Panc1 (cell line): ENCODE results near the gene HOPX. TPM values are rescaled to one million over a fixed set of nuclear protein-coding genes. Genes with fewer than 3 reads are reported as not detected.

Experiments
- ATAC-seq: fragments of 200-7000 bp; cut with Tn5 transposase; 2 replicates; pipeline ENCODE4 v1.9.1; 2020; ENCODE audit warnings: mild to moderate bottlenecking, moderate library complexity
- BruUV-seq: library from RNA; stranded (reverse); fragments of 400-500 nt; replicated peaks from 2 replicates; lab custom pipeline; 2021; lab: Mats Ljungman, UMichigan
- CTCF ChIA-PET: fragments of 300-600 bp; sonication (Branson Sonifier 250); formaldehyde crosslinking; loops from one replicate; lab custom pipeline; 2022; ENCODE audit warnings: antibody characterized with exemption; lab: Charles Lee
- POLR2A ChIA-PET: fragments of 300-600 bp; sonication (Branson Sonifier 250); formaldehyde crosslinking; loops from one replicate; lab custom pipeline; 2022; ENCODE audit warnings: antibody characterized with exemption; lab: Charles Lee
- DNase-seq: peaks from one replicate; pipeline ENCODE4 v3.0.0-alpha.2; 2010; ENCODE audit warnings: low read depth, low spot score
- H3K27ac ChIP-seq: 2 replicates; pipeline ENCODE4 v1.5.1; 2011; ENCODE audit warnings: mild to moderate bottlenecking, low read length, inconsistent platforms
- H3K27me3 ChIP-seq: fragments of 200-500 bp; sonication (Bioruptor generic); 2 replicates; pipeline ENCODE4 v1.6.0; 2014; ENCODE audit warnings: low read length, inconsistent platforms; ENCODE audit not compliant: control insufficient read depth, insufficient read depth
- H3K36me3 ChIP-seq: fragments of 200-500 bp; sonication (Bioruptor generic); 2 replicates; pipeline ENCODE4 v1.5.1; 2014; ENCODE audit warnings: inconsistent platforms, mild to moderate bottlenecking, low read length, moderate library complexity; ENCODE audit not compliant: control insufficient read depth, insufficient read depth
- H3K4me1 ChIP-seq: 2 replicates; pipeline ENCODE4 v1.5.1; 2011; ENCODE audit warnings: inconsistent platforms, mild to moderate bottlenecking, low read length, moderate library complexity; ENCODE audit not compliant: control insufficient read depth, insufficient read depth
- H3K4me3 ChIP-seq, 2 experiments: 2 replicates each; pipeline ENCODE4 v1.5.1; 2011 to 2012; ENCODE audit warnings: low read depth in 2 of 2, low read length in 2 of 2, mild to moderate bottlenecking in 2 of 2, inconsistent platforms in 1 of 2, moderate library complexity in 1 of 2
- H3K9me3 ChIP-seq: fragments of 200-500 bp; sonication (Bioruptor generic); 2 replicates; pipeline ENCODE4 v1.5.1; 2014; ENCODE audit warnings: low read depth, mild to moderate bottlenecking, inconsistent platforms, low read length, moderate library complexity; ENCODE audit not compliant: control insufficient read depth, insufficient read depth
- POLR2AphosphoS5 ChIP-seq: IDR thresholded peaks from 2 replicates; pipeline ENCODE4 v1.6.1; 2012; ENCODE audit warnings: mild to moderate bottlenecking, low read depth, low read length, moderate library complexity
- REST ChIP-seq, 2 experiments: IDR thresholded peaks; 2 replicates each; pipeline ENCODE4 v1.6.1; 2011 to 2012; ENCODE audit warnings: low read depth in 2 of 2, control low read depth in 1 of 2, low read length in 1 of 2, mild to moderate bottlenecking in 1 of 2, moderate library complexity in 1 of 2; ENCODE audit not compliant: insufficient read depth in 1 of 2
- SIN3A ChIP-seq: IDR thresholded peaks from 2 replicates; pipeline ENCODE4 v1.6.1; 2012; ENCODE audit warnings: low read depth, mild to moderate bottlenecking, low read length, moderate library complexity, borderline replicate concordance; ENCODE audit not compliant: insufficient read depth
- TCF7L2 ChIP-seq: IDR thresholded peaks from 2 replicates; pipeline ENCODE4 v1.6.1; 2011; ENCODE audit warnings: mild to moderate bottlenecking, low read depth, low read length, inconsistent platforms
- in situ Hi-C: cut with HindIII; loops from 2 replicates; pipeline ENCODE4 v1.10.0; 2016; ENCODE audit warnings: low sequenced_read_pairs, low pct_unique_long_range_greater_than_20kb
- intact Hi-C: fragments of 100-400 bp; cut with micrococcal nuclease; formaldehyde crosslinking; loops from one replicate; pipeline ENCODE4 v1.10.0; 2022; ENCODE audit not compliant: unreplicated experiment
- total RNA-seq: library from RNA; stranded (reverse); gene quantifications from one replicate; pipeline ENCODE4 v1.2.1, GENCODE V29; 2021; ENCODE audit not compliant: unreplicated experiment
- TF ChIP-seq, protein P1 (sequence below): fragments of 450-650 bp; IDR thresholded peaks from 2 replicates; pipeline ENCODE4 v1.5.1; 2017; ENCODE audit warnings: mild to moderate bottlenecking

Gene HOPX
- total RNA-seq, 1 experiment from 2014 or later: not detected

DNA sequence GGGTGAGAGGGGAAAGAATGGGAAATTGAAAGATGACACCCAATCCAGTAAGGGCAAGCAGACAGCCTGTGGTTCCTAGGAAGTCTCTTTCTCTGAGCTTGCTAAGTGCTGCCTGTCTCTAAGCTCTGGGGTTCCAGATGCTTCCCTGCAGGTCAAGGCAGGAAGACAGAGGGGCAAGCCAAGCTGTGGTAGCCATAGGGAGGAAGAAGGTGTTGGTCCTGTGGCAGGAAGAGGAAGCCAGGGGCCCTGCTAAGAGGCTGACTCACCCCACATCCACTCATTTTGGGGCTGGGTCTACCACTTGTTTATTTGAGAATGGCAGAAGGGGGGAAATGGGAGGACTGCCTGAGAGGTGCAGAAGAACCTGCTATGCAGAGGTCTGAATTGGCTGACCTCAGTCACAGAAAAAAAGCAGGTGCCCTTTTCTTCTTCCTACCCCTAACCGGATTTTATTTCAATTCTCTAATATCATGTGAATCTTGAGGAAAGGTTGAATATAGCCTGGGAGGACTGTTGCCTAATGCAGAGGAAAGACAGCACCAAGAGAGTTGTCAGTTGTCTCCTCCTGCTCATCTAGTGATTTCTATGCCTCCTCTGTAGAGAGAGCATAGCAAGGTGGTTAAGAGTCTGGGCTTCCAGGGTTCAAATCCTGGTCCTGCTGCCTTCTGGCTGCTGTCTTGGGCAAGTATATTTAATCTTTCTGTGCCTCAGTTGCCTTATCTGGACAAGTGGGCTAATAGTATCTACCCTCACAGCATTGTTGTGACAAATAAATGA lies 27.4 kb downstream of the HOPX start:
- TF ChIP-seq, protein P1, sequence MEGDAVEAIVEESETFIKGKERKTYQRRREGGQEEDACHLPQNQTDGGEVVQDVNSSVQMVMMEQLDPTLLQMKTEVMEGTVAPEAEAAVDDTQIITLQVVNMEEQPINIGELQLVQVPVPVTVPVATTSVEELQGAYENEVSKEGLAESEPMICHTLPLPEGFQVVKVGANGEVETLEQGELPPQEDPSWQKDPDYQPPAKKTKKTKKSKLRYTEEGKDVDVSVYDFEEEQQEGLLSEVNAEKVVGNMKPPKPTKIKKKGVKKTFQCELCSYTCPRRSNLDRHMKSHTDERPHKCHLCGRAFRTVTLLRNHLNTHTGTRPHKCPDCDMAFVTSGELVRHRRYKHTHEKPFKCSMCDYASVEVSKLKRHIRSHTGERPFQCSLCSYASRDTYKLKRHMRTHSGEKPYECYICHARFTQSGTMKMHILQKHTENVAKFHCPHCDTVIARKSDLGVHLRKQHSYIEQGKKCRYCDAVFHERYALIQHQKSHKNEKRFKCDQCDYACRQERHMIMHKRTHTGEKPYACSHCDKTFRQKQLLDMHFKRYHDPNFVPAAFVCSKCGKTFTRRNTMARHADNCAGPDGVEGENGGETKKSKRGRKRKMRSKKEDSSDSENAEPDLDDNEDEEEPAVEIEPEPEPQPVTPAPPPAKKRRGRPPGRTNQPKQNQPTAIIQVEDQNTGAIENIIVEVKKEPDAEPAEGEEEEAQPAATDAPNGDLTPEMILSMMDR: no peak
- TF ChIP-seq REST (IDR thresholded peaks at IDR 0.05; ENCODE audit: insufficient read depth in 1 of 2, low read depth in 2 of 2, low read length in 1 of 2) (no peak), POLR2AphosphoS5 (no peak), TCF7L2 (no peak), SIN3A (no peak)
- ChIA-PET CTCF (no interaction called here), POLR2A (no interaction called here)
- Histone ChIP-seq H3K4me3 (no peak overlapping the region), H3K27me3 (peaks cover 15% of the 10 kb centered on the region), H3K9me3 (no peaks in the 10 kb centered on the region), H3K36me3 (no peaks in the 10 kb centered on the region), H3K4me1 (no peaks in the 10 kb centered on the region), H3K27ac (no peak overlapping the region)
- ATAC-seq (no peak), DNase-seq (no peak)
- intact Hi-C loops: no loop called here
- BruUV-seq: no TSS peak
- in situ Hi-C loops: no loop called here

DNA sequence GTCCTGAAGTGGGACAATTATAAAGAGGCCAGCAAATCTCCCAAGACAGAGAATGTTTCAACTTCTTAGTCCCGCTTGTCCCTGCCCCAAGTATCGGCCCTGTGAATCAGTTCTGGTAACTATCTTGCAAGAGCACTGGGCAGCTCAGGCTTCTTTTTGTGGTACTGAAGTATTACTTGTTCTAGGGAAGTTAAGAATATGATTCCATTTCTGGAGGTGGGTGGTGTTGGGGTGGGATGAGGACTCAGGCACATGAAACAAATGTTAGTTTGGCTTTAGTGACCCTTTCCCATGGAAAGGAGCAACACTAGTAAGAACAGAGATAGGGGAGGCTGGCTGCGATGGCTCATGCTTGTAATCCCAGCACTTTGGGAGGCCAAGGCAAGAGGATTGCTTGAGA lies 28.9 kb downstream of the HOPX start:
- no peaks in the 10 kb centered on the region for H3K4me1 ChIP-seq
- ChIA-PET CTCF (no interaction called here), POLR2A (no interaction called here)
- no peak for ATAC-seq
- in situ Hi-C loops (no loop called here), intact Hi-C loops (no loop called here)
- H3K27ac ChIP-seq: no peak overlapping the region
- no peaks in the 10 kb centered on the region for H3K9me3 ChIP-seq
- peaks cover 10% of the 10 kb centered on the region for H3K27me3 ChIP-seq
- no peaks in the 10 kb centered on the region for H3K36me3 ChIP-seq
- TF ChIP-seq SIN3A: no peak
- no peak for DNase-seq
- H3K4me3 ChIP-seq: no peak overlapping the region
- no TSS peak for BruUV-seq

- DNase-seq (no peak), ATAC-seq (no peak)
- no peaks in the 10 kb centered on the region for H3K36me3 ChIP-seq
- ChIA-PET POLR2A (no interaction called here), CTCF (no interaction called here)
- H3K27ac ChIP-seq: no peak overlapping the region
- no peaks in the 10 kb centered on the region for H3K4me1 ChIP-seq
- no peaks in the 10 kb centered on the region for H3K9me3 ChIP-seq
- H3K27me3 ChIP-seq: peaks cover 10% of the 10 kb centered on the region
- no TSS peak for BruUV-seq
- in situ Hi-C loops: no loop called here
- no peak overlapping the region for H3K4me3 ChIP-seq
- TF ChIP-seq SIN3A (no peak), POLR2AphosphoS5 (no peak), TCF7L2 (no peak), REST (IDR thresholded peaks at IDR 0.05; ENCODE audit: insufficient read depth in 1 of 2, low read depth in 2 of 2, low read length in 1 of 2) (no peak)
- TF ChIP-seq, protein P1: no peak
- intact Hi-C loops: no loop called here
These were observed 30.1 kb downstream of the HOPX start for GRCh38 chr4:56651056-56651350.
